Right lobe of liver (tissue), 6 donors: ENCODE data around the gene METTL14. TPM values are rescaled to one million over a fixed set of nuclear protein-coding genes. Genes with fewer than 3 reads are reported as not detected.

Experiments
- ATAC-seq, 4 donors: fragments of 200-7000 bp; cut with Tn5 transposase; one replicate each; pipeline ENCODE4 v1.9.1; 2020; ENCODE audit warnings: mild to moderate bottlenecking in 4 of 4, moderate library complexity in 4 of 4
- DNase-seq, 3 donors: peaks; one replicate each; pipeline ENCODE4 v3.0.0-alpha.2; 2020
- H3K27ac ChIP-seq, 3 donors: fragments of 200-600 bp; one replicate each; pipeline ENCODE4 v1.8.0; 2022
- H3K27me3 ChIP-seq, 2 donors: fragments of 200-600 bp; one replicate each; pipeline ENCODE4 v1.8.0; 2022
- H3K36me3 ChIP-seq, 4 donors: fragments of 200-600 bp; sonication (generic) in 1 of 4; one replicate each; pipeline versions ENCODE4 v1.5.1 to v1.8.0; 2017 to 2022; ENCODE audit warnings: control low read depth in 1 of 4
- H3K4me1 ChIP-seq, 4 donors: fragments of 200-600 bp; sonication (generic) in 1 of 4; one replicate each; pipeline versions ENCODE4 v1.5.1 to v1.8.0; 2017 to 2022; ENCODE audit warnings: control low read depth in 1 of 4
- H3K4me3 ChIP-seq, 3 donors: fragments of 200-600 bp; one replicate each; pipeline ENCODE4 v1.8.0; 2022
- H3K9me3 ChIP-seq, 4 donors: fragments of 200-600 bp; sonication (generic) in 1 of 4; one replicate each; pipeline versions ENCODE4 v1.5.1 to v1.8.0; 2017 to 2022; ENCODE audit warnings: control low read depth in 1 of 4
- CTCF ChIP-seq, 4 donors: fragments of 200-600 bp in 3 of 4; fragments of 450-650 bp in 1 of 4; IDR thresholded peaks; one replicate each; pipeline versions ENCODE4 v1.5.1 to v1.8.0; 2016 to 2022; ENCODE audit warnings: antibody characterized with exemption in 4 of 4, mild to moderate bottlenecking in 2 of 4
- POLR2A ChIP-seq: fragments of 450-650 bp; IDR thresholded peaks from one replicate; pipeline ENCODE4 v1.6.1; 2017; ENCODE audit warnings: antibody characterized with exemption, mild to moderate bottlenecking
- WGBS: methylation state at CpG from one replicate; pipeline ENCODE4 v1.1.6; 2018; ENCODE audit warnings: low coverage, low lambda C conversion rate; ENCODE audit not compliant: insufficient coverage; ENCODE audit errors: missing lambda C conversion rate; 5-methylcytosine and 5-hydroxymethylcytosine counted together
- intact Hi-C, 2 donors: fragments of 100-400 bp; cut with DNase I; formaldehyde crosslinking; loops; one replicate each; pipeline versions ENCODE4 v1.11.2 to v1.14.1; 2022
- total RNA-seq, 6 experiments: library from RNA; depleted of rRNA in 2 of 6; stranded (reverse); fragments of >200 nt in 2 of 6; fragmentation: NEBNext Ultra II Directional in 3 of 6; extraction: Animal tissue kit (Norgen Biotek cat#: 25700) in 3 of 6; gene quantifications; one replicate each; pipeline versions ENCODE4 v1.1.0 to v1.2.4, GENCODE V29; 2016 to 2023
- donor health status: DM: no; HTN: yes; CAD: no.
- donor health status: DM: no; HTN: no; CAD: no.
- donor health status: DM: no; HTN: no; CAD: no.
- donor health status: DM: no; HTN: yes; CAD: no.
- donor health status: DM: no; HTN: yes; CAD: no.

The METTL14 gene
- total RNA-seq, 6 experiments from 2014 or later: 19.5 to 33.0 (median 25.9) TPM

- ATAC-seq (peak; percentile 91 to 96 (median 94)), DNase-seq (peak; percentile 53 to 67 (median 62))
- intact Hi-C loops: no loop called here
- Histone ChIP-seq H3K27ac (peak overlapping the region in 2 of 3 donors; percentile 34 to 59), H3K4me3 (no peak overlapping the region), H3K27me3 (no peaks in the 10 kb centered on the region), H3K36me3 (peaks cover 0 to 38% (median 16%) of the 10 kb centered on the region in 4 donors), H3K9me3 (no peaks in the 10 kb centered on the region), H3K4me1 (peaks cover 0 to 10% (median 0%) of the 10 kb centered on the region in 4 donors)
- WGBS: 20% methylated on average over 5 of the region's 5 CpGs
- TF ChIP-seq CTCF (IDR thresholded peaks at IDR 0.05) (no peak), POLR2A (no peak)
These were observed 64.3 kb downstream of the METTL14 start for GRCh38 chr4:118749347-118749988.

GRCh38 chr4:118751629-118752323, 66.6 kb downstream of the METTL14 start:
- peaks cover 0 to 33% (median 13%) of the 10 kb centered on the region in 4 donors for H3K36me3 ChIP-seq
- H3K9me3 ChIP-seq: no peaks in the 10 kb centered on the region
- TF ChIP-seq CTCF (IDR thresholded peaks at IDR 0.05) (no peak), POLR2A (no peak)
- no peak for DNase-seq
- H3K4me1 ChIP-seq: peaks cover 0 to 19% (median 3%) of the 10 kb centered on the region in 4 donors
- H3K4me3 ChIP-seq: no peak overlapping the region
- 83% methylated on average over 2 of the region's 2 CpGs for WGBS
- ATAC-seq: no peak
- peak overlapping the region in 1 of 3 donors; percentile 16 for H3K27ac ChIP-seq
- no peaks in the 10 kb centered on the region for H3K27me3 ChIP-seq
- intact Hi-C loops: no loop called here

- WGBS: 71% methylated on average over 2 of the region's 2 CpGs
- ATAC-seq: no peak
- Histone ChIP-seq H3K27ac (no peak overlapping the region), H3K4me1 (peaks cover 0 to 21% (median 6%) of the 10 kb centered on the region in 4 donors), H3K9me3 (no peaks in the 10 kb centered on the region), H3K4me3 (no peak overlapping the region), H3K27me3 (no peaks in the 10 kb centered on the region), H3K36me3 (peaks cover 0 to 33% (median 15%) of the 10 kb centered on the region in 4 donors)
- no peak for DNase-seq
- intact Hi-C loops: no loop called here
- TF ChIP-seq POLR2A (no peak), CTCF (IDR thresholded peaks at IDR 0.05) (no peak)
These were observed 67.4 kb downstream of the METTL14 start for GRCh38 chr4:118752551-118752950.

DNA sequence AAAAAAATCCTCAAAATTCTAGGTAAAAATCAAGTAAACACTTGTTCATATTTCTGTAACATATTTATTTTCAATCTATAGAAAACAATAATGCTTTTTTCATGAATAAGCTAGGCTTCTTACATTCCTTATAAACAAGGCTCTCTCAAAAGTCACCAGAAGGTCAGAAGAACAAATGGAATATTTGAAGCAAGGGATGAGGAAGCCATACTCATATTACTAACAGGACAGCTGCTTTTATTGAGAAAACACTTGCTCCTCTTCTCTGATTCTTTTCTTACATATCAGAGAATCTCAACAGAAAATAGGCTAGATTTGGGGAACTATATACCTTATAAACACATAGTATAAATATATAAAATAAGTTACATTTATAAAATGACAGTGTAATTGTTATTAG, 67.9 kb downstream of the METTL14 start:
- Histone ChIP-seq H3K27me3 (no peaks in the 10 kb centered on the region), H3K4me1 (peaks cover 0 to 27% (median 9%) of the 10 kb centered on the region in 4 donors), H3K36me3 (peaks cover 0 to 27% (median 15%) of the 10 kb centered on the region in 4 donors), H3K9me3 (no peaks in the 10 kb centered on the region), H3K27ac (no peak overlapping the region), H3K4me3 (no peak overlapping the region)
- ATAC-seq (no peak), DNase-seq (no peak)
- intact Hi-C loops: no loop called here
- TF ChIP-seq CTCF (IDR thresholded peaks at IDR 0.05) (no peak), POLR2A (no peak)
